Umbilical cord (tissue), 2 donors: Measurements from ENCODE around the gene NSUN5. TPM values are rescaled to one million over a fixed set of nuclear protein-coding genes. Genes with fewer than 3 reads are reported as not detected.
A peak's percentile ranks its signal among the peaks of the same experiment; 100 is the strongest.
"Not testable (repeated sequence)": the region's sequence is repeated elsewhere in the genome, so short reads cannot be mapped to it uniquely, and the experiment has no call there.

Experiments used
- DNase-seq: peaks from one replicate; pipeline ENCODE4 v3.0.0-alpha.2; 2015; ENCODE audit warnings: low spot score
- total RNA-seq: library from RNA; depleted of rRNA; stranded (reverse); fragments of >200 nt; gene quantifications from one replicate; pipeline ENCODE4 v1.2.3, GENCODE V29; 2014; ENCODE audit warnings: low replicate concordance; ENCODE audit not compliant: insufficient read depth

Gene NSUN5
- total RNA-seq, 1 donor from 2014 or later, result 7.2 TPM

DNA sequence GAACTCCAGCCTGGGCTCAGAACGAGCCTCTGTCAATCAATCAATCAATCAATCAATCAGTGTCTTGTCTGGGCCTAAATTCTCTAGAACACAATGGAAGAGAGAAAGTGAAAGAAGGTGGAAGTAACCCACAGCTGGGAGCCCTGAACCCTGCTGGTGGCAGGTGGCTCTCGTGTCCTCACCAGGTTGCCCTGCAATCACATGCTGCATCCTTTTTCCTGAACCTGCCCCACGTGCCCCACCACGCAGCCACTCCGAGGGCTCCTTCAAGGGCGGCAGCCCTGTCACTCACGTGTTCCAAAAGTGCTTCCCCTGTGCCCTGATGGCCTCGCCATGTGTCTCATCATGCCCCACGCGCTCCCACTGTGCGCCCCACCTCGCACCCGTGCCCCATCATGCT is 18.8 kb upstream of the NSUN5 start:
- not testable (repeated sequence) for DNase-seq

DNA sequence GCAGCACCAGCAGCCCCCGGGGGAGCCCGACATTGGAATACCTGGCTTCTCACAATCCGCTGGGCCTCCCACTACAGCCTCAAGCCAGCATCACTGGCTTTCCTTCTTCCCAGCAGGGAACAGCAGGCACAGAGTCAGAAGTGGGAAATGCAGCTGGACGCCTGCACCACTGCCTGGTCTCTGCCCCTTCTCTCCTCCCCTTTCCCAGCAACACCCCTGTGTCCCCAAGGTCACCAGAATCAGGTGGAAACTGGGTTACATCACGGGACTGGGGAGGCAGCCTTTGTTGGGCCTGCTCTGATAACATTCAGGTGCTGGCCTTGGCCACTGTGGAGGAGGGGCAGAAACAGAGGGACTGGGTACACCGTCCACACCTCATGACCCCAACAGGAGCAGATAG is 16.8 kb upstream of the NSUN5 start:
- DNase-seq, result not testable (repeated sequence)

DNA sequence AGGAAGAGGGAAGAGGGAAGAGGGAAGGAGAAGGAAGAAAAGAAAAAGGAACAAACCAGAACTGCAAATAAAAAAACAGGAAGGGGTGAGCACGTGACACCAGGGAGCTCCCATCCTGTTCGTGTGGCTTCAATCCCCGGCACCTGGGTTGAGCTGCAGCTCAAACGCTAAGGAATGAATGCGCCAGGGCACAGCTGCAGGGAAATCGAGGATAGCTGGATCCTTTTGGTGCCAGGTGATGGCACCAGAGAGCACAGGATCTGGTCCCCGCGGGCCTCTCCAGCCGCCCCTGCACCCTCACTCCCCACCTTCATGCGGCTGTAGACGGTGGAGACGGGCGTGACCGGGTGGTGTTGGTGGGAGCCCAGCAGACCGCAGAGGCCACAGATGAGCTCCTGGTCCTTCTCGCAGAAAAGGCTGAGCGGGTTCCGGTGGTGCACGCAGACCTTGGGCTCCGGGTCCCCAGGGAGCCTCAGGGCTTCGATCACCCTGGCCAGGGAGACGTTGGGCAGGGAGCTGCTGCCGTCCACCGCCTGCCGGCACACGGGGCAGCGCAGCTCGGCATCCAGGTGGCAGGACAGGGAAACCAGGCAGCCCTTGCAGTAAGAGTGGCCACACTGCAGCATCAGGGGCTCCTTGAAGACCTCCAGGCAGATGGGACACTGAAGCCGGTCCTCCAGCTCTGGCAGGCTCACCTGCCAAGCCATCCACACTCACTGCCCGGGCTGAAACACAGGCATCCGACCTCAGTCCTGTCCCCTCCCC is 15.6 kb upstream of the NSUN5 start:
- DNase-seq, result peak; percentile 61

DNA sequence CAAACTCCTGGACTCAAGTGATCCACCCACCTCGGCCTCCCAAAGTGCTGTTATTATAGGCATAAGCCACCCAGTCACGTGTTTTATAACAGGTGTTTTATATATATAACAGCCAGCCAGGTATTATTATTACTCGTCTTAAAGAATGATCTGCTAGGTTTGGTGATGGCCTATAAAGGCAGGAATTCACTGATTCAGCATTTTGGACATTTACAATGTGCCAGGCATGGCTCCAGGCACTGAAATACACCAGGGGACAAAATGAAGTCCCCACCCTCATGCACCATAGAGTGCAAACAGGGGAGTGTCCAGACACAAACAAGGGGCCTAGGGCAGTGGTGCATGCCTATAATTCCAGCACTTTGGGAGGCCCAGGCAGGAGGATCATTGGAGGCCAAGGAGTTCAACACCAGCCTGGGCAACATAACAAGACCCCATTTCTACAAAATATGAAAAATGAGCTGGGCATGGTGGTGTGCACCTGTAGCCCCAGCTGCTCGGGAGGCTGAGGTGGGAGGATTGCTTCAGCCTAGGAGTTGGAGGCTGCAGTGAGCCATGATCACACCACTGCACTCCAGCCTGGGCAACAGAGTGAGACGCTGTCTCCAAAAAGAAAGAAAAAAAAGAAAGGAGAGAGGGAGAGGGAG is 14.9 kb upstream of the NSUN5 start:
- DNase-seq, result not testable (repeated sequence)

DNA sequence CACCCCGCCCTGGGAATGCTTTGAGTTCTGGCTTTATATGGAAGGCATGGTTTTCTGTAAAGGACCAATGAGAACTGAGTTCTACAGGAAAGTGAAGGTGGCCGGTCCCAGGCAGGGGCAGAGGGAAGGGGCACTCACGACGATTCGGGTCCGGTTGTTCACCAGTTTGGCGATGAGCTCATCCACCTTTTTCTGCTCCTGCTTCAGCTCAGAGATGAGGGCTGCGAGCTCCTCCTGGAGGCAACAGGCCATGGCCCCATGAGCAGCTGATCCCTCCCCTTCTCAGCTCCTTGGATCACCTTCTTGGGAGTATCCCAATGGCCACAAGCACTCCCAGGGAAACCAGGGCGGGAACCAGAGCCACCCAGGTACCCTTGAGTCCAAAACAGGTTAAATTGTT is 11.4 kb upstream of the NSUN5 start:
- DNase-seq, result not testable (repeated sequence)

DNA sequence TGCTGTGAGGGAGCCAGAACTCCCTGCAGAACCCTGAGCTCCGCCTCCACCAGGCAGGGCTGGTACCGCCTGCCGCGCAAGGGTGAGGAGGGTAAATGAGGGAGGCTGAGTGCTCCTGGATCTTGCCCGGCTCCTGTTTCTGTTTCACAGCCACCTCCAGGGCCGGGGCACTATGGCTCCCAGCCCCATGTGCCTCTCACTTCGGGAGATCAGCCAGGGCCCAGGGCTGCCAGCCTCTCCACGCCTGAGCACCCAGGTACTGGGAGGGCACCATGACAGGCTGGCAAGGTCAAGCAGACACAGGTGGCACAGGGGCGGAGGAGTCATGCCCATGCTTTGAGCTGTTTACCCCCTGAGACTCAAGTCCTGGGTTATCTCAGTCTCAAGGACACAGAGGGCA is 10.9 kb upstream of the NSUN5 start:
- DNase-seq, result not testable (repeated sequence)

DNA sequence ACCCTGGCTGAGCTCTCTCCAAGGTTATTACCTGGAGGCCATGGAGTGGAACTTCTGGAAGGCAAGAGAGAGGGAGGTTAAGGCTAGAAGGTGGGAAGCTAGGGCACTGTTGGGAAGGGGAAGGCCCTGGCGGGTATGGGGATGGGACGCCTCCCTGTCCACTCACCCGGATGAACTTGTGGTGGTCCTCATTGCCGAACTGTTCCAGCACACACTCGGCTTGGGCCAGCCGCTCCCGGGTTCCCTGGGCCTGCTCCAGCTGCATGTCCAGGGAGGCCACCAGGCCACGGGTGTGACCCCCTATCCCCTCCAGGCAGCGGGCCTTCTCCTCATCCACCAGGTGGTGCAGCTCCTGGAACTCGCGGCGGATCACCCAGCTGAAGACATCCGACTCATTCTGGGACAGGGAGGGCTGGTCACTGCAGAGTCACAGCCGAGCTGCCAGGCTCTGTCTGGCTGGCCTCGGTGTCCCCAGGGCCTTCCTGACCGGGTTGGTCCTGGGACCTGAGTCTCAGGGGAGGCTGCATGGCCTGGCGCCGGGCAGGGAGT is 10.1 kb upstream of the NSUN5 start:
- not testable (repeated sequence) for DNase-seq

DNA sequence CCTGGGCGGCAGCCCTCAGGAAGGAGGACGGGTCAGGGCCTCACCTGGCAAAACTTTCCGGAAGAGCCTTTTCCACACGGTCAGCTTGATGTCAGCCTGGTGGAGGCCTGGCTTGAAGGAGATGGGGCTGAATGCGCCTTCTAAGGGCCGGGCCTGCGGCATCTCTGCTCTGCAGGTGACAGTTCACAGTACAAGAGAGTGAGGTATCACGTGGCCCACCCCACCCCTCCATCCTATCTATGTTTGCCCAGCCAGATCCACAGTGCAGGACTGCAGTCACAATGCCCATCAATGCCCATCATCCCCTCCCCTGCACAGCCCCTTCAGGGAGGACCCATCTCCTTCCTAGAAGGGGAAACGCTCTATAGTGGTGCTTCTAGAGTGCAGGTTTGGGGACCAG is 7.9 kb upstream of the NSUN5 start:
- no peak for DNase-seq

DNA sequence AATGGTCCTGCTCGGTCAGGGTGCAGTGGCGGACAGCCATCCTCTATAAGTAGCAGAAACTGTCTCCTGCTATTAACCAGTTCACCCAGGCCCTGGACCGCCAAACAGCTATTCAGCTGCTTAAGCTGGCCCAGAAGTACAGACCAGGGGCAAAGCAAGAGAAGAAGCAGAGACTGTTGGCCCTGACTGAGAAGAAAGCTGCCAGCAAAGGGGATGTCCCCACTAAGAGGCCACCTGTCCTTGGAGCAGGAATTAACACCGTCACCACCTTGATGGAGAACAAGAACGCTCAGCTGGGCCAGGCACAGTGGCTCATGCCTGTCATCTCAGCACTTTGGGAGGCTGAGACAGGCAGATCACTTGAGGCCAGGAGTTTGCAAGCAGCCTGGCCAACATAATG is 5.6 kb upstream of the NSUN5 start:
- no peak for DNase-seq

DNA sequence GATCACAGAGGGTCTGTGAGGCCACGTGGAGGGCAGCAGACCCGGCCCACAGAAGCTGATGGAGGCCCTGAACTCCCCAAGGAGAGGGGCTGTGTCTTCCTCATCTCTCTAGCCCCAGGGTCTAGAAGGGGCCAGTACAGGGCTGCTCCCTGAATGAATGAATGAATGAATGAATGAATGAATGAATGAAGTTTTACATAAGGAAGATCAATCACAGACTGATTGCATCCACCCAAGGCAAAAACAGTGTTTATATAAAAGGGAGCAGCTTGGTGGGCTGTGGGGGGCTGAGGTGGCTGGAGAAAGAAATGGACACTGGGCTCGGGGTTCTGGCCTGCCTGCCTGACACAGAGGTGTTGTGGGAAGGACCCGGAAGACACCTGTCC is 4.9 kb upstream of the NSUN5 start:
- DNase-seq, result no peak

DNA sequence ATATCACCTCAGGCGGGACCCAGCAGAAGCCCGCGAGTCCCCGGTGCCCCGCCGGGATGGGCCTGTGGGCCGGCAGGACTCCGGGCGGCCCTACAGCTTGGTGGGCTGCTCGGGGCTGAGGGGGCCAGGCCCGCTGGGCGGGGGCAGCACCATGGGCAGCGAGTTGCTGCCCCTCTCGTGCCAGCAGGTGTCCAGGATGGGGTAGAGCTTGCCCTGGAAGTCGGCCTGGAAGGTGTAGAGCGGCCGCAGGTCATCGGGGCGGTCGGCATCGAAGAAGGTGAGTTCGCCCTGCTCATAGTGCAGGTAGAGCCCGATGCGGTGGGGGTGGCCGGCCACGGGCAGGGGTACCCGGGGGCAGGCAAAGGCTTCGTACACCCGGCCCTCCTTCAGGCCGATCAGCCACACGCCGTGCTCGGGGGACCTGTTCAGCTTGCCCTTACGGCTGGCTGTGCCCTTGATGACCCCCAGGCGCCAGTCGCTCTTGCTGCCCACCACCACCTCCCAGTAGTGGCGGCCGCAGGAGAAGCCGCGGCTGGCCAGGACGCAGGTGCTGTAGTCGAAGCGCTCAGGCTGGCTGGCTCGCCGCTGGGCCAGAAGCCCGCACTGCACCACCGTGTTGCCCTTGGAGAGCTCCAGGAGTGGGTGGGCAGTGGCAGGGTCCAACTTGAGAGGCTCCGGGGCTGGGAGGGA is 4.3 kb upstream of the NSUN5 start:
- no peak for DNase-seq

DNA sequence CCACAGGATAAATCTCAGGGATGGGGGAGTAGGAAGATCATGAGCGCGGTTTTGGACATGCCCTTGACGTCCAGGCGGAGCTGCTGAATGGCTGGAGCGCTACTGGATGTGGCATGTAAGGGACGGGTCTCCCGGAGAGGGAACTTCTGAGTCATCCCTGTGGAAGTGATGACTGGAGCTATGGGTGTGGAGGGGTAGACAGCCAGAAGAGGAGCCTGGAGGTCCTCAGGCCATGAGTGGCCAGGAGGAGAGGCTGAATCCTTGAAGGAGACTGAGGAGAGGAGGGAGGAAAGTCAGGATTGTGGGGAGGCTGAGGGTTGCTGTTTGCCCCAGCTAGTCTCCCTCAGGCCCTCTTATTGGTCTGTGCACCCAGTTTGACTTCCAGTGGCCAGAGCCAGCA is 2.8 kb upstream of the NSUN5 start:
- not testable (repeated sequence) for DNase-seq

DNA sequence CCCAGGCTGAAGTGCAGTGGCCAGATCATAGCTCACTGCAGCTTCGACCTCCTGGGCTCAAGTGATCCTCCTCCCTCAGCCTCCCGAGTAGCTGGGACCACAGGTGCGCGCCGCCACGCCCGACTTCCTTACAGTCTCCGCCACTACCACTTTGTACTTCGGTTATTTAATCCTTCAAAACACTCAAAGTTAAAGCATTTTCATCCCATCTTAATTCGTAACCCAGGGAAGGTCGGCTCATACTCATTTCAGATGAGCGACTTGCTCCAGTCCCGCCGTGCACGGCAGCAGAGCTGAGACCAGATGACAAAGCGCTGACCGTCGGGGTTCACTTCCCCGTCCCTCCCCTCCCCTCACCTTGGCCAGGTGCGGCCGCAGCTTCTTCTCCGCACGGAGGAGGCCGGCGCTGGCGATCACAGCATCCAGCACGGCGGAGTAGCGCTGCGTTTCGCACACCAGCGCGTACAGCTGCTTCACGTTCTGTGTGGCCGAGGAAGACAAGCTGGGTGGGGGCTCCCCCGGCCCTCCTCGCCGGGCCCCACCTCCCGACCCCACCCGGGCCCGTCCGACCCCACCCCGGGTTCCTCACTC is 457 bp downstream of the NSUN5 start:
- DNase-seq, result no peak

DNA sequence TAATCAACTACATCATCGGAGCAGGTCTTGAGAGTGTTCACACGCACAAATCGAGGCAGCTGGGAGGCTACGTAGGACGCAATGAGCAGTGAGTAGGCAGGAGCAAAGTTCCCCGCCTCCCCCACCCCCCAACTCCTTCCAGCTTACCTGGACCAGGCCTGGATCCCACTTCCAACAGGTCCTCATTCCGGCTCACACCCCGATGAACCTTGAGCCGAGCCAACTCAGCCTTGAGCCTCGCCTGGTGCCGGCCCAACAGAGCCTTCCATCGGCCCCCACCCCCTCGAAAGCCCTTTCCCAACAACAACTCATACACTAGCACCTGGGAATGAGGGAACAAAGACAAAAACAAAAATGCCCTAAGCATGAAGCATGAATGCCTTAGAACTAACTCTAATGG is 1.2 kb downstream of the NSUN5 start:
- DNase-seq, result no peak

DNA sequence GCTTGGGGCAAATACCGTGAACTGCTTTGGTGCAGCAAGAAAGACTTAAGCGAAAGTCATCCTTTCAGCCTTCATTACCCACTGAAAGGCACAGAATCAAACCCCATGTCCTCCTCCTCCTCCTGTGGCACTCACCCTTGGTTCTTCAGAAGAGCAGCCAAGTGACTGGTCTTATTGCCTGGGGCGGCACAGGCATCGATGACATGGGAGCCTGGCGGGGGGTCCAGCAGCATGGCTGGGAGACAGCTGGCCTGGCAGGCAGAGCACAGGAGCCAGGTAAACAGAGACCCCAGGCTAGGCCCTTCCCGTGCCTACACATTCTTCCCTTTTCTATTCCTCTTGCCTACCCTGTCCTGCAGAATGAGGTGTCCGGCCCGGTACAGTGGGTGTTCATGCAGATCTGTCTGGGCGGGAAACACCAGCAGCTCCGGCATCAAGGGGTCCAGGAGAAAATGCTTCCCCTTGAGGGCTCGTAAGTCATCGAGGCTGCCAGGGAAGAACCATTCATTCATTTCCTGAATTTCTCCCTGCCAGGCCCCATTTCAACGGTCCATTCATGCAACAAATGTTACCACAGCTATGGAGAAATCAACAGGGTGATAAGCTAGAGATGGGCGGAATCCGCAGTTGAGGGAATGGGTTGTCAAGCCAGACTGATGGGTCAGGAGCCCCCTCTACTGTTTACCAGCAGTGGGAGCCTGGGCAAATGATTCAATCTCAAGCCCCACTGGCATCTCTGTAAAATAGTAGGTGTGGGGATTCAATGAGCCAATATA is 3.8 kb downstream of the NSUN5 start:
- not testable (repeated sequence) for DNase-seq

DNA sequence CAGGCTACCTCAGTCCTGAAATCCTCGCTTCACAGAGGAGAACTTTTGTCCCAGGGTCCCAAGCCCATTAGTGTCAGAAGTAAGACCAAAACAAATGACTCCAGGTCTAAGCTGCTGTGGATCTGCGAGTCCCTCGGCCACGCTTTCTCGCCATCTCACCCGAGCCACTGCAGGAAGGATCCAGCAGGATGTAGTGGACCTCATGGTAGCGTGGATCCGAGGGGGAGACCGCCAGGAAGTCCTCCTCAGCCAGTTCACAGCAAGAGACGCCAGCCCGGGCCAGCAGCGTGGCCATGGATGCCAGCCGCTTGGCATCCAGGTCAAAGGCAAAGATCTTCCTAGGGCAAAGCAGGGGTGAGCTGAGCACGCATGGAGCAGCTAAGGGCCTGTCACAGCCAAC is 4.6 kb downstream of the NSUN5 start:
- no peak for DNase-seq

DNA sequence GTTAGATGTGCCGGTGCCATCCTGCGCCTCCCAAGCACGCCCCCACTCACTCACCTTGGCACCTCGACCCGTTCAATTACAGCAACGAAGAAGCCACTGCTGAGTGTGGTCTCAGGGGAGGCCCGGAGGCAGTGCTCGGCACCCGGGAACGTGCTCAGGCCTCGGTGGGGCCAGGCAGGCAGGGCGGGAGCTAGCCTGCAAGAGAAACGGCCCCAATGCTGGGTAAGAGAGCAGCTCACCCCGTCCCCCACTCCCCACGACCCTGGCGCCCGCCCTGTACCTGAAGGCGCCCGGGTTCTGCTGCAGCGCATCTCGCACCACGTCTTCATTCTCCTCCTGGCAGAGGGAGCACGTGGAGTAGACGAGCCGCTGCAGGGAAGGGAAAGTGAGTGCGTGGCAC is 5.1 kb downstream of the NSUN5 start:
- no peak for DNase-seq

DNA sequence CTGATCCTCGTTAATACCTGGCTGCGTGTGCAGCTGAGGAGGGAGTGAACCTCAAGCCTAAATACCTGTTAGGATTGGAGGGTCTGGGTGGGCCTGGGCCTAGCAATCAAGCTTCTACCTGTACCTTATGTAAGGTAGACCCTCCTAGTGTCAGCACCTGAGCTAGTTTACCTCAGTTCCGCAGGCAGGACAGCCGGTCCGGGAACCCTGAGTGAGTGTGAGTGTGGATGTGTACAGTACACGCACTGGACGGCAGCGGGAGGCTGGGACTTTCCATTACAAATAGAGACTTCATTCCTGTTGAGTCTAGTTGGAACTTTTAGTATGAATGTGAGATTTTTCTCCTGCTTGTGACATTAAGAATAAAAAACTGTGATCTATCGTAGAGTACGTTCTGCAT is 5.8 kb downstream of the NSUN5 start:
- not testable (repeated sequence) for DNase-seq

DNA sequence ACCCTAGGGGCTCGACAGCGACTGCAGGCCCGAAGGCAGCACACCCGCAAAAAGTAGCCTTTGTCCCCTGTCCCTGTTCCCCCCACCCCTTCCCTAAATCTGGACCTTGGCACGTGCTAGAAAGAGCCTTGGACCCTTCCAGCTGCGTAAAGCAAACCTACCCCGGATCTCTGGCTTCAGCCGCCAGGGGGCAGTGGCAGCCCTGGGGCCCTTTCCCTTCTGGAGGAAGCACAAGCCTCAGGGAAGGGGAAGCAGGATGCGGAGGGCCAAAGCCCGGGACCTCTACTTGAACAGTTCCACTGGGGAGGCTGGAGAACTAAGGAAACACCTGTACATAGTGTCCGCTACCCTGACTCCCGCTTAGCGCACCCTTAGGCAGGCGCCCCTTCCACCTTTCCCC is 7.5 kb downstream of the NSUN5 start:
- DNase-seq, result not testable (repeated sequence)

DNA sequence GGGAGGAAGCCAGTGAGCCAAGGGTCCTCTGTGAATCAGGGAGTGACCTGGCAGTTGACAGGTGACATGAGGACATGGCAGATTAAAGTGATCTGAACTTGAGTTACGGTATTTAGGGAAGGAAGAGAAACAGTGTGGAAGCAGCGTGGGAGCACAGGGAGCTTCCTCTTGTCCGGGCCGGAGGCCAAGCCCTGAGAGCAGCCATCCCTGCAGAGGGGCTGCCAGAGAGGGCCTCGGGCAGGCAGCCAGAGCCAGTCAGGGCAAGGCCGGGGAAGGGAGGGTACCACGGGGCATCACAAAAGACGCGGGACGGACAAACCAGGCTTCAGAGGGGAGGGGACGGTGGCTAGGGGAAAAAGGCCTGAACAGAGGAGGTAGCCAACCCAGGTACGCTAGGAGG is 8.8 kb downstream of the NSUN5 start:
- DNase-seq, result not testable (repeated sequence)

DNA sequence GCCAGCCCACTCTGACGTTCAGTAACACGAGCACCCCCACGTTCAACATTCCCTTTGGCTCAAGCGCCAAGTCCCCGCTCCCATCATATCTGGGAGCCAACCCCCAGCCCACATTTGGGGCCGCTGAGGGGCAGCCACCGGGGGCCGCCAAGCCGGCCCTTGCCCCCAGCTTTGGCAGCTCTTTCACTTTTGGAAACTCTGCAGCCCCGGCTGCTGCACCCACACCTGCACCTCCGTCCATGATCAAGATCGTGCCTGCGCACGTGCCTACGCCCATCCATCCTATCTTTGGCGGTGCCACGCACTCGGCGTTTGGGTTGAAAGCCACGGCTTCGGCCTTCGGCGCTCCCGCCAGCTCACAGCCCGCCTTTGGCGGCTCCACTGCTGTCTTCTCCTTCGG is 10.9 kb downstream of the NSUN5 start:
- DNase-seq, result not testable (repeated sequence)
